SHP77 treated with DMSO at 0.1 percent for 48 hours (cell line): Measurements from ENCODE around the gene ZDHHC14.
"Not testable (repeated sequence)": the region's sequence is repeated elsewhere in the genome, so short reads cannot be mapped to it uniquely, and the experiment has no call there.

Source experiments
- DNase-seq: peaks from one replicate; lab custom pipeline; 2025; lab: John Stamatoyannopoulos, UW

The ZDHHC14 gene

DNA sequence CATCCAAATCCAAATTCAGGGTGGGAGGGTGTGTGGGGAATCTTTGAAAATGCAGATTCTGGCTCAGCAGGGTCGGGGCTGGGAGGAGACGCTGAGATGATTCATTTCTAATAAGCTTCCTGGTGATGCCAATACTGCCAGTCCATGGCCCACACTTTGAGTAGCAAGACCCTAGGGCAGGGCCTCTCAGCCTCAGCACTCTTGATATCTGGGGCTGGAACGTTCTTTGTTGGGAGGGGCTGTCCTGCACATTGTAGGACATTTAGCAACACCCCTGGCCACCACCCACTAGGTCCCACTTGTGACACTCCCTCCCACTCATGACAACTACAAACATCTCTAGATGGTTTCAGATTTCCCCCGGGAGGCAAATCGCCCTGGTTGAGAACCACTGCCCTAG is 191.0 kb downstream of the ZDHHC14 start:
- no peak for DNase-seq

DNA sequence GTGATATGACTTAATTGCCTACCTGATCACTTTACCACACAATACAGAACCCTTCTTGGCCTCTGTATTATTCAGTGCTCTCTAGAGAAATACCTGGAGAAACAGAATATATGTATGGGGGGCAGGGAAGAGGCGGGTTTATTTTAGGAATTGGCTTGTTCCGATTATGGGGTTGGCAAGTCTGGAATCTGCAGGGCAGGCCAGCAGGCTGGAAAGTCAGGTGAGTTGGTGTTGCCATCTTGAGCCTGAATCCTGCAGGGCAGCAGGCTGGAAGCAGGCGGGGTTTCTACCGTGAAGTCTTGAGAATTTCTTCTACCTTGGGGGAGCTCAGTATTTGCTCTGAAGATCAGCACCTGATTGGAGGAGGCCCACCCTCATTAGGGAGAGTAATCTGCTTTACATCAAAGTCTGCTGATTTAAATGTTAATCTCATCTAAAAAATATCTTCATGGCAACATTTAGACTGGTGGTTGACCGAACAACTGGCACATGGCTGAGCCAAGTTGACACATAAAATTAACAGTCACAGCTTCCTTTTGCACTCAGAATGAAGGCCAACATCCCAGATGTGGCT is 193.9 kb downstream of the ZDHHC14 start:
- no peak for DNase-seq

DNA sequence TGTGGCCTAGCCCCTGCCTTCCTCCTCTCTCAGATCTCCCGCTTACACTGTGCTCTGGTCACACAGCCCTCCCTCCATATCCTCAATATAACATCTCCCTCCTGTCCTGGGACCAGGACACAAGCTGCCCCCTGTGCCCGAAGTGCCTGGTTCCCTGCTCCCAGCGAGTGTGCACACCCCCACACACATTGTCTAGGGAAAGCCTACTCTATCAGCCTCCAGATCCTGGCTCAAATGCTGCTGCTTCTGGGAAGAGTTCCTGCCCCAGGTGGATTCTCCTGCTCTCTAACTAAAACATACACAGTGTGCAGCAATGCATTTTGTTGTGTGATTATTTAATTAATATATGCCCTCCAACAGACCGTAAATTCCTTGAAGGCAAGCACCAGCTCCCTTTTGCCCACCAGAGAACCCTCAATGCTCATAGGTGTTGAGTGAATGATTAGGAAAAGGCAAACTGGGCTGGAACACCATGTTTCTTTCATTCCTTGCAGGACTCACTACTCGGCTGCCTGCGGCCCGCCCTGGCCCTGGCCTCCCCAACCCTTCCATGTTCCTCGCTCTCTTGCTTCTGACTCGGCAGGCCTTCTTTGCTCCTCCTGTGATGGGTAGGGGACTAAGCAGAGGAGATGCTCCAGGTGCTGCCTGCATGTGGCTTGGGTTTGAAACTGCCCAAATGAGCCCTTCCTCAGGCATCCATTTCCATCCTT is 194.6 kb downstream of the ZDHHC14 start:
- DNase-seq, result no peak

DNA sequence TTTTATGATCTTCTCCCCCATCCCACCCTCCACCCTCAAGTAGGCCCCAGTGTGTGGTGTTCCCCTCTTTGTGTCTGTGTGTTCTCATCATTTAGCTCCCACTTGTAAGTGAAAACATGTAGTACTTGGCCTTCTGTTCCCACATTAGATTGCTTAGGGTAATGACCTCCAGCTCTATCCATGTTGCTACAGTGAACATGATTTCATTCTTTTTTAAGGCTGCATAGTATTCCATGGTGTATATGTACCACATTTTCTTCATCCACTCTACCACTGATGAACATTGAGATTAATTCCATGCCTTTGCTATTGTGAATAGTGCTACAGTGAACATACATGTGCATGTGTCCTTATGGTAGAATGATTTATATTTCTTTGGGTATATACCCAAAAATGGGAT is 196.0 kb downstream of the ZDHHC14 start:
- DNase-seq, result not testable (repeated sequence)

DNA sequence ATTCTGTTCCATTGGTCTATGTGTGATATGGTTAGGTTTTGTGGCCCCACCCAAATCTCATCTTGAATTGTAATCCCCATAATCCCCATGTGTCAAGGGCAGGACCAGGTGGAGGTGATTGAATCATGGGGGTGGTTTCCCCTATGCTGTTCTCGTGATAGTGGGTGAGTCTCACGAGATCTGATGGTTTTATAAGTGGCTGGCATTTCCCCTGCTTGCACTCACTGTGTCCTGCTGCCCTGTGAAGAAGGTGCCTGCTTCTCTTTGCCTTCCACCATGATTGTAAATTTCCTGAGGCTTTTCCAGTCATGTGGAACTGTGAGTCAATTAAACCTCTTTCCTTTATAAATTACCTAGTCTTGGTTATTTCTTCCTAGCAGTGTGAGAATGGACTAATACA is 197.5 kb downstream of the ZDHHC14 start:
- not testable (repeated sequence) for DNase-seq

DNA sequence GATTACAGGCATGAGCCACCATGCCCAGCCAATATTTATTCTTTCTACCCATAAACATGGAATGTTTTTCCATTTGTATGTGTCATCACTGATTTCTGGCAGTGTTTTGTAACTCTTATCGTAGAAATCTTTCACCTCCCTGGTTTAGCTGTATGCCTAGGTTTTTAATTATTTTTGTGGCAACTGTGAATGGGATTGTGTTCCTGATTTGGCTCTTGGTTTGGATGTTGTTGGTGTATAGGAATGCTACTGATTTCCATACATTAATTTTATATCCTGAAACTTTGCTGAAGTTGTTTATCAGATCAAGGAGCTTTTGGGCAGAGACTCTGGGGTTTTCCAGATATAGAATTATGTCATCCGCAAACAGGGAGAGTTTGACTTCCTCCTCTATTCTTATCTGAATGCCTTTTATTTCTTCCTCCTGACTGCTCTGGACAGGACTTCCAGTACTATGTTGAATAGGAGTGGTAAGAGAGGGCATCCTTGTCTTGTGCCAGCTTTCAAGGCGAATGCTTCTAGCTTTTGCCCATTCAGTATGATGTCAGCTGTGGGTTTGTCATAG is 198.6 kb downstream of the ZDHHC14 start:
- no peak for DNase-seq

DNA sequence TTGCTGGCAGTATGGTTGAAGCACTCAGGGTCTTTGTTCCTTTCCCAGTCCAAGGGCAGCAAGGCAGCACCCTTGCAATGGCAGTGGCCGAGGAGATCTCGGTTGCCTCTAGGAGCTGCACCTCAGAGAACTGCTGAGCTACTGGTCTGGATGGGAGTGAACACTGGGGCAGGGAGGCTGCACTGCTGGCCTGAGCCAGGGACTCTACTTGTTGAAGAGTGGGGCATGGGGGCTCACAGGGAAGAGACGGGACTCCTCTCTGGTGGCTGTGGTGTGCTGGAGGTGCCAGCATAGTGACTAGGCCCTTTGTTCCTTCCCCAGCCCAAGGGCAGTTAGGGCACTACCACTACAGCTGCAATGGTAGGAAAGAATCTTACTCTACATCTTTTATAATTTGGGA is 203.0 kb downstream of the ZDHHC14 start:
- no peak for DNase-seq

DNA sequence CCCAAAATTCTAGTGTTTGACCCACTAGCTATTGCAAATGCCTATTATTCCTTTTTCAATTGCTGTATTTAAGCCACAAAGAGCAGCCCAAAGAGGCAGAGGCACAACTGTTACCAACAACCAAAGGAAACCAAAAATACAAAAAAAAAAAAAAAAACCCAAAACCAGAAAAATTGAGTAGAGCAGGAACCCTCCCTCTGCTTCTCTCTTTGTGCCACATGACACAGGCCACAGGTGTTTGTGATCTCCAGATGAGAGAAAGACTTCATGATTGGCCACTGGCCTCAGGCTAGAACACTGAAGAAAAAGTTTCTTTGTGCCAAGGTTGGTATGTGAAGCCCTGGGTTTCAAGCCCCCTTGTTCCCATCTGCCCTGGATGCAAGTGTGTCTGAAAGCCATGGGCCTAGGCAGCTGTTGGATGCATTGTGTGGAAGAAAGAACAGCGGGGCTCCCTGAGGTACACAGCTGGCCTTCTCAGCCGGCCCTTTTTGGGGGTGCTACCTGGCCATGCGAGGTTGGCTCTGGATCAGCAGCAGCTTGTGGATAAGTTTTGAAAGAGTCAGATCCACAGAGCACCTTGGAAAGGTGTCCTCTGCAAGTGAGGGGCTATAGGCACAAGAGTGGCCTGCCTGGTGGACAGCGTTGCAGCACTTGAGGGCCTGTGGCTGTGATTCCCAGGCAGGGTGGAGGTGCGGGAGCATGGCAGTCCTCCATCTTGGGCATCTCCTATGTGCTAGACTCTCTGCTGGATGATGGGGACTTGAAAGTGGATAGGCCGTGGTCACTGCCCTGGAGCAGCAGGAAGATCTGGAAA is 204.5 kb downstream of the ZDHHC14 start:
- no peak for DNase-seq

DNA sequence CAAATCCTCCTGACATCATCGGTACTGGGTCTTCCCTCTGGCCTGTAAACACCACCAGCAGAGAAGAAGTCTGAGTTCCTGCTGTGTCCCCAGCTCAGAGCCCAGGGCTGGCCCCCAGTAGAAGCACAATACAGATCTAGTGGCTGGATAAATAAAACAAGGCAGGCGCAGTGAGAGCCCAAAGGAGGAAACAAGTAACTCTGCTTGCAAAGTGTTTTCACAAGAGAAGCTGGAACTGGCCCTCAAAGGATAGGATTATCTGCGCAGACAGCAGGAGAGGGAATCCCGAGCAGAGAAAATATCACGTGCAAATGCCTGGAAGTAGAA is 205.1 kb downstream of the ZDHHC14 start:
- no peak for DNase-seq

DNA sequence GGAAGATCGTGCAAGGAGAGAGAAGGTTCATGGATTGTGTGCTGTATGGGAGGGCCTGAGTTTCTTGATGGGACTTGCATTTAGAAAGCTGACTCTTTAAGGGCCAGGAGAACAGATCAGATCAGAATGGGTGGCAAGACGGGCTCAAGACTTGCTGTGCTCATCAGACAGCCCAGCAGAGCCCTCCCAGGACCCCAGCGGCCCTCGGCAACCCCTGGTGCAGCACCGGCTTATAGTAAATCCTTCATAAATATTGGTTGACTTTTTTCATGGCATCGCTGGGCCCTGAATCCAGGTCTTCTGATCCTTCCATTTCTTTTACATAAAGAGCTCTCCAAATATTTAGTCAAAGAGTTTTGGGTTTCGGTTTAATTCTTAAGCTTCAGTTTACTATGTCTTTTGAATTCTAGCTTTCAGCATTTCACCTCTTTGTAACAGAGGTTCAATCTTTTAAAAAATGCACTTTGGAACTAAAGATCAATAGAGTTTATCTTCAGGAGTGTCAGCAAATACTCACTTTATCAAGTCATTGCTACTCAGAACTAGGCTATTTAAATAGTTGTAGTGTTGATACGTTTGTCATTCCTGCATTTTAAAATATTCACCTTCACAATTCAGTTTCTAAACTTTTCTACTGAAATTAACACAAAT is 205.6 kb downstream of the ZDHHC14 start:
- DNase-seq, result no peak

DNA sequence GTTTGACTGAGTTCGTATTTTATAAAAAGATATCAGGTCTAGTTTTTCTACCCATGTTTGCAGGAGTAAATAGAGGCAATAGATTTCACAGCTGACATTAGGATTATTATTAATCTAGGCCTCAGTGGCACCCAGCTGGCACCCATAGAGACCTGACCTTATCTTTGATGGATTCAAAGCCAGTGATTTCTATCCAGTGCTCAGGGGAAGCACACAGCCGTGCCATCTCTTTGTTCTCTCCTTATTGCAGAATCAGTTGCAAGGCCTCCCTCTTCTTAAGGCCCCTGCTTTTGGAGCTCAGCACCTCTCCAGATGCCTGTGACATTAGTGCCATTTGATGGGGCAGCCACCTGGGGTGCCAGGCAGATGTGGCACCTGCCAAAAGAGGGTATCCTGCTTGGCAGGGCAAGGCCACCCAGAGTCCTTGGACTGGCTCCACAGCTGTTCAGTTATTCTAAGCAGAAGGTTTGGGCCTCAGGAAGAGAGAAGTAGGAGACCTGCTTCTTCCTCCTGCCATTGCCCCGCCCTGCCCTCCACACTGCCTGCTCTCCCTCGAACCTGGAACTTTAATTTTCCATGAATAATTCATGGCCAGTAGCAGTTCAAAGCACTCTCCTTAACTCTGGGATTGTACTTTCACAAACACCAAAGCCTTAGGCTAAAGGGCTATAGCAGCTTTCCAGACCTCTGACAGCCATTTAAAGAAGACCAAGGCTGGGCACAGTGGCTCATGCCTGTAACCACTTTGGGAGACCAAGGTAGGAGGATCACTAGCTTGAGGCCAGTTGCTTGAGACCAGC is 206.3 kb downstream of the ZDHHC14 start:
- DNase-seq, result no peak

DNA sequence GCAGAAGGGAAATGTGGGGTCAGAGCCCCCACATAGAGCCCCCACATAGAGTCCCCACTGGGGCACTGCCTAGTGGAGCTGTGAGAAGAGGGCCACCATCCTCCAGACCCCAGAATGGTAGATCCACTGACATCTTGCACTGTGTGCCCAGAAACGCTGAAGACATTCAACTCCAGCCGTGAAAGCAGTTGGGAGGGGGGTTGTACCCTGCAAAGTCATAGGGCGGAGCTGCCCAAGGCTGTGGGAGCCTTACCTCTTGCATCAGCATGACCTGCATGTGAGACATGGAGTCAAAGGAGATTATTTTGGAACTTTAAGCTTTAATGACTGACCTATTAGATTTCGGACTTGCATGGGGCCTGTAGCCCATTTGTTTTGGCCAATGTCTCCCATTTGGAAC is 209.7 kb downstream of the ZDHHC14 start:
- not testable (repeated sequence) for DNase-seq

DNA sequence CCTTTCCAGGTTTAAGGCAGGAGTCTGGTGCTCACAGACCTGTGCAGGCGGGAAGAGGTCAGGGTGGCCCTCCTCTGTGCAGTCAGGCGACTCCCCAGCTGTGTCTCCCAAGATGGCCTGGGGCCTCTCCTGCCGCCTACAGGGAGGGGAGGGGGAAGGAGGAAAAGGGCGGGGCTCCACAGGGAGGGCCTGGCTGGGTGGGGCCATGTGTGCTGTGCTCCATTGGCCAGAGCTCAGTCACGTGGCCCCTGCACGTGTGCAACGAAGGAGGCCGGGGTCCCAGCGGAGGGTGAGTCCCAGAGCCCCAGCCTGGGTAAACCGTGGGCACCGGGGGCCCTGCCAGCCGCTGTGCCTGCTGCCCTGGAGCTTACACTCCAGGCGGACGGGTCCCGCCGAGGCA is 211.6 kb downstream of the ZDHHC14 start:
- DNase-seq, result no peak

DNA sequence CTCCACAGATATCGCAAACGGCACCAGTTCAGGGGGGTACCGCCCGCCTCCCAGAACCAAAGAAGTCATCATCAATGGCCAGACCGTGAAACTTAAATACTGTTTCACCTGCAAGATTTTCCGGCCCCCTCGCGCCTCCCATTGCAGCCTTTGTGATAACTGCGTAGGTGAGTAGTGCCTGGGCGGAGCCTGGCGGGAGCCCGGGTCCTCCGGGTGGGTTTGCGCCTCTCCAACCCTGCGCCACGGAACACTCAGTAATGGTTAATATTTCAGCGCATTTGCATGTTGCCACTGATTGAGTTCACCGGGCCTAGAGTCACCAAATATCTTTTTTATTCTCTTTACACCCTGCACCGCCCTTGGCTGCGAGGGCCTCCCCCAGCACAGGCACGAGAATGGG is 212.0 kb downstream of the ZDHHC14 start:
- no peak for DNase-seq

DNA sequence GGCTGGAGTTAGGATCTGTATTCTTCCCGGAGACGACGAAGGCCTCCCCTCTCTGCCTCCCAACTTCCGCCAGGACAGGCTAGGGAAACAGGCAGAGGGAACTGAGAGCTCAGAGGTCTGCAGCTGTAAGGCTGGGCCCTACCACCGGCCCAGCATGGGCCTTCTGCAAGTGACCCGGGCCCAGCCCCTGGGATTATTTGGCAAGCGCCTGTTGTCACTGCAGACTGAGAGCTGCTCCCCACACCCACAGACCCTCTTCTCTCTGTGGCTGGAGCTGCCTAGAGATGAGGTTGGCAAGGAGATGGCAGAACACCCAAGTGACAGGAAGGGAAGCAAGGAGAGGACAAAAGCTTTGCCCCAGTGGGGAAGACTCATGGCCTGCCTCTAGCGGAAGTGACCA is 212.6 kb downstream of the ZDHHC14 start:
- no peak for DNase-seq

DNA sequence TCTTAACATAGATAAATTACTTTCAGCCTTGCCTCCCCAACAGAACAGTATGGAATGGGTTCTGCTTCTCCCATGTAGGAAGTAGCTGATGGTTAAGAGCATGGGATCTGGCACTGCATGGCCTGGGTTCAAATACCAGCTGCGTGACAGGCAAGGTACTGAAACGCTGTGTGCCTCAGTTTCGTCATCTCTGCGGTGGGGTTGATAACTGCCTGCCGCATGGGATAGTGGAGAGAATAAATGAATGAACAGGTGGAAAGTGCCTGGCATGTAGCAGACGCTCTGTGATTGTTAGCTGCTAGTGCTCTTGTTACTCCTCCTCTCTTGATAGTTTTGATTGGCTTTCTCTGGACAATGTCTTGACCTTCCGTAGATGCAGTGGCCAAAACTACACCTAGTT is 213.3 kb downstream of the ZDHHC14 start:
- DNase-seq, result no peak

DNA sequence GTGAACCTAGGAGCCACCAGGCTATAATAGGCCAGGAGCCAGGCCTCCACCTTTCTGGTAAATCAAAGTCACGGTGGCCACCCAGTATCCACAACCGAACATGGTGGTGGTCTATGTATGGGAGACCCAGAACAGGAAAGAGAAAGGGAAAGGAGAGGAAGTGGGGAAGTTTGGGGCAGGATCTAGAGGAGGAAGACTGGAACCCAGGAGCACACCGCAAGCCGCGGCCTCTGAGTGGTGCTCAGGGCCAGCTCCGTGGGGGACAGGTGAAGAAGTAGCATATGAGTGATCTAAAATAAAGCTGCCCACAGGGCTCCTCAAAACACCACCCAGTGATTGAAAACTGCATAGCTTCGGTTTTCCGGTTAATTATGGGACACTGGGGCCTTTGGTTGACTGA is 214.8 kb downstream of the ZDHHC14 start:
- no peak for DNase-seq

DNA sequence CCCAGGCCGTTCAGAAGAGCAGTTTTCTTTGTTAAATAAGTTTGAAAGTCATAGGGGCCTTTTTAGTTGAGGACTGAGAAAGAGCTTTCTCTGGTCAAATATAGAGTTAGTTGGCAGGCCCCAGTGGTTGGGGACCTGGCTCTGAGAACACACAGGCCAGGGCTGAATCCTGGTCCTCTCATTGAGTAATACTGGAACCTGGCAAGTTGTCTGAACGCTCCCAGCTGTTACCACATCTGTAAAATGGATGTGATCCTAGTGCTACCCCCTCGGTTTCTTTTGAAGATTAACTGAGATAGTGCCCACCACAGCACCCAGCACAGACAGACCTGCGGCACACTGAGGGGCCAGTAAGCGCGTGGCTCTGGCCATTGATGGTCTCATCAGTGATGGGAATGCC is 215.5 kb downstream of the ZDHHC14 start:
- DNase-seq, result no peak

DNA sequence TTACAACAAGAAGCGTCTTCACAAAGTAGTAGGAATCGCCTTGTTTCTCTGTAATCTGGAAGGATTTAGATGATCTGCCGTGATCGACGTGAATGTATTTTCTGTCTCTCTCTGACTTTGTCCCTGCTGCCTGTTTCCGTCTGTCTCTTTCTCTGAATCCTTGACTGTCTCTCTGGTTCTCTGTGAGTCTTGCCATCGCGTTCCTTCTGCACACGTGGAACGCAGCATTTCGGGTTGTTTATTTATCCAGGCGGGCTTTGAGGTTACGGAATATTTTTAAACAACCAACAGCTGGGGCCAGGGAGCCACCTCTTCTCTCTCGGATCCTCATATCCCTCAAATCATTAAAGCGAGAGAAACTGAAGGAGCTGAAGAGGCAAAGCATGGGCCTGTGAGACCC is 215.9 kb downstream of the ZDHHC14 start:
- DNase-seq, result no peak

DNA sequence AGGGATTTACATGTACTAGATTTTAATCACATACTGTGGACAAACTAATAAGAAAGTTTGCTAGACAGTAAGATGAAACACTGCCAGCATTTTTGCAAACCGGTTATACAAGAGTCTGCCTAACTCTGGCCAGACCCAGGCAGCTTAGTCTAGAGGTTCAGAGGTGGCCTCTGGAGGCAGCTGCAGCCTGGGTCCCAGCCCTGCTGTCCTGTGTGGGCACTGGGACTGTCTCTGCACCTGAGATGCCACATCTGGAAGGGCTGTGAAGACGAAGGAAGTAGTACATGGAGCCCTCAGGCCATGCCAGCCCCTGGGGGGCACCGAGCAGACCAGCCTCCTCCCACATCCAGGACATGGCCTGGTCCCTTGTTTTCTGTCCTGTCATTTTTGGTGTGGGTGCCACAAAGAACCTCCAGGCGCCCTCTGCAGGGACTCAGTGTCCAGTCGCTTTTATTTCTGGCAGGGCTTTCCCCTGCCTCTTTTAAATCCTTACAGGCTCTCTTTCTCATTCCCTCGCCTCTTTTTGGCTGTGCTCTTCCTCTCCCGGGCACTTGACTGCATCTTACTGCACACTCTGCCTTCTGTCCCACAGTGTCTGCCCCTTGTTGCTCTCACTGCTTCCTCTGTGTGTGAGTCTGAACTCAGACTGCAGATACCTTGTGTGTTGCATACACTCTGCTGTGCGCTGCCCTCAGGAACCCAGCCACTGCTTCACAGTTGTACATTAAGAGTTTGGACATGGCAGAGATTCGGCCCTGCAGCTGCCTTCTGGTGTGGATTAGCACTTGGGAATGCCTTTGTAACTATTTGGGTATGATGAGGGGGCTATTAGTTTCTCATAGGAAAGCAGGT is 216.7 kb downstream of the ZDHHC14 start:
- peak; percentile 19 for DNase-seq

DNA sequence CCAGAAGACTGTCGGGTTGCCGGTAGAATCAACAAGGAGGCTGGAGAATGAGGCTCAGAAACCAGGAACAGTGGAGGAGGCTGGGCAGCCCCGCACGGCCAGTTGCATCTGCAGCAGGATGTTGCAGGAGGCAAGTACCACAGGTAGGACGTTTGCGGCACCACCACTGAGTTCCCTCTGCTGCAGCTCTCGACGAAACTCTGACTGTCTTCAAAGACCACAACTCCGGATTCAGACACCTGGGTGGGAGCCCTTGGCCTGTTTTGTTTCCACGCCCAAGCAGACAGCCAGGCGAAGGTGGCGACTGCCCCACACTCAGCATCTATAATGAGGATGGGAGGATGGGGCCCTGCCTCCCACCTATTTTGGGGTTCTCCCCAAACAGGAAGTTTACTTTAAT is 218.2 kb downstream of the ZDHHC14 start:
- DNase-seq, result no peak
